Mucosa of descending colon (tissue), 3 donors: ENCODE measurements around the gene CALML6. TPM values are rescaled to one million over a fixed set of nuclear protein-coding genes. Genes with fewer than 3 reads are reported as not detected.

Source experiments
- ATAC-seq: fragments of 200-7000 bp; cut with Tn5 transposase; one replicate; pipeline ENCODE4 v1.9.1; 2020; ENCODE audit warnings: mild to moderate bottlenecking, moderate library complexity
- DNase-seq, 3 donors: peaks; one replicate each; pipeline ENCODE4 v3.0.0-alpha.2; 2020
- H3K36me3 ChIP-seq: fragments of 200-600 bp; one replicate; pipeline ENCODE4 v1.8.0; 2021; ENCODE audit warnings: low read depth, mild to moderate bottlenecking
- H3K4me1 ChIP-seq: fragments of 200-600 bp; one replicate; pipeline ENCODE4 v1.8.0; 2021; ENCODE audit warnings: low read depth, mild to moderate bottlenecking
- H3K4me3 ChIP-seq: fragments of 200-600 bp; one replicate; pipeline ENCODE4 v1.8.0; 2021; ENCODE audit warnings: mild to moderate bottlenecking
- H3K9me3 ChIP-seq: fragments of 200-600 bp; one replicate; pipeline ENCODE4 v1.8.0; 2021; ENCODE audit warnings: mild to moderate bottlenecking
- intact Hi-C, 2 donors: fragments of 100-400 bp; cut with DNase I in 1 of 2; cut with micrococcal nuclease in 1 of 2; formaldehyde crosslinking; loops; one replicate each; pipeline versions ENCODE4 v1.11.0 to v1.11.1; 2022; cut with DNase I, micrococcal nuclease
- total RNA-seq, 3 donors: library from RNA; stranded (reverse); fragmentation: NEBNext Ultra II Directional in 2 of 3; extraction: Animal tissue kit (Norgen Biotek cat#: 25700) in 2 of 3; gene quantifications; one replicate each; pipeline versions ENCODE4 v1.2.1 to v1.2.4, GENCODE V29; 2021 to 2023
- TF ChIP-seq, protein P1 (sequence below): fragments of 200-600 bp; IDR thresholded peaks from one replicate; pipeline ENCODE4 v1.8.0; 2022; ENCODE audit warnings: antibody characterized with exemption, mild to moderate bottlenecking
- donor health status: DM: no; HTN: no; CAD: no; lungs with moderate emphysema.
- donor health status: DM: no; HTN: no; CAD: no.
- donor health status: DM: no; HTN: yes; CAD: no.

Gene CALML6
- total RNA-seq, 3 donors from 2014 or later: 0.32 to 1.2 (median 0.43) TPM

DNA sequence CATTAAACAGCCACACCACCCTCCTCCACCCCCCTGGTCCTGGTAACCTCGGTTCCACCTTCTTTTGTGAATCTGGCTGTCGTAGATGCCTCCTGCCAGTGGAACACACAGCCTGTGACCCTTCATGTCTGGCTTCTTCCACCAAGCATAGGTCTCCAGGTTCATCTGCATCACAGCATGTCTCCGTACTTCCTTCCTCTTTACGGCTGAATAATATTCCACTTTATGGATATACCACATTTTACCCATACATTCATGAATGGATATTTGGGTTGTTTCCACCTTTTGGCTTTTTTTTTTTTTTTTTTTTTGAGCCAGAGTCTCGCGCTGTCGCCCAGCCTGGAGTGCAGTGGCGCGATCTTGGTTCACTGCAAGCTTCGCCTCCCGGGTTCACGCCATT lies 11.8 kb upstream of the CALML6 start:
- no peaks in the 10 kb centered on the region for H3K36me3 ChIP-seq
- H3K4me3 ChIP-seq: no peak overlapping the region
- DNase-seq (no peak), ATAC-seq (no peak)
- no peaks in the 10 kb centered on the region for H3K9me3 ChIP-seq
- peaks cover 3% of the 10 kb centered on the region for H3K4me1 ChIP-seq
- TF ChIP-seq, protein P1, sequence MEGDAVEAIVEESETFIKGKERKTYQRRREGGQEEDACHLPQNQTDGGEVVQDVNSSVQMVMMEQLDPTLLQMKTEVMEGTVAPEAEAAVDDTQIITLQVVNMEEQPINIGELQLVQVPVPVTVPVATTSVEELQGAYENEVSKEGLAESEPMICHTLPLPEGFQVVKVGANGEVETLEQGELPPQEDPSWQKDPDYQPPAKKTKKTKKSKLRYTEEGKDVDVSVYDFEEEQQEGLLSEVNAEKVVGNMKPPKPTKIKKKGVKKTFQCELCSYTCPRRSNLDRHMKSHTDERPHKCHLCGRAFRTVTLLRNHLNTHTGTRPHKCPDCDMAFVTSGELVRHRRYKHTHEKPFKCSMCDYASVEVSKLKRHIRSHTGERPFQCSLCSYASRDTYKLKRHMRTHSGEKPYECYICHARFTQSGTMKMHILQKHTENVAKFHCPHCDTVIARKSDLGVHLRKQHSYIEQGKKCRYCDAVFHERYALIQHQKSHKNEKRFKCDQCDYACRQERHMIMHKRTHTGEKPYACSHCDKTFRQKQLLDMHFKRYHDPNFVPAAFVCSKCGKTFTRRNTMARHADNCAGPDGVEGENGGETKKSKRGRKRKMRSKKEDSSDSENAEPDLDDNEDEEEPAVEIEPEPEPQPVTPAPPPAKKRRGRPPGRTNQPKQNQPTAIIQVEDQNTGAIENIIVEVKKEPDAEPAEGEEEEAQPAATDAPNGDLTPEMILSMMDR: no peak
- intact Hi-C loops: loop anchor here in 1 of 2 donors (10.0 kb wide), 1 partner anchor 118 kb away; no protein-coding TSS in a partner anchor

DNA sequence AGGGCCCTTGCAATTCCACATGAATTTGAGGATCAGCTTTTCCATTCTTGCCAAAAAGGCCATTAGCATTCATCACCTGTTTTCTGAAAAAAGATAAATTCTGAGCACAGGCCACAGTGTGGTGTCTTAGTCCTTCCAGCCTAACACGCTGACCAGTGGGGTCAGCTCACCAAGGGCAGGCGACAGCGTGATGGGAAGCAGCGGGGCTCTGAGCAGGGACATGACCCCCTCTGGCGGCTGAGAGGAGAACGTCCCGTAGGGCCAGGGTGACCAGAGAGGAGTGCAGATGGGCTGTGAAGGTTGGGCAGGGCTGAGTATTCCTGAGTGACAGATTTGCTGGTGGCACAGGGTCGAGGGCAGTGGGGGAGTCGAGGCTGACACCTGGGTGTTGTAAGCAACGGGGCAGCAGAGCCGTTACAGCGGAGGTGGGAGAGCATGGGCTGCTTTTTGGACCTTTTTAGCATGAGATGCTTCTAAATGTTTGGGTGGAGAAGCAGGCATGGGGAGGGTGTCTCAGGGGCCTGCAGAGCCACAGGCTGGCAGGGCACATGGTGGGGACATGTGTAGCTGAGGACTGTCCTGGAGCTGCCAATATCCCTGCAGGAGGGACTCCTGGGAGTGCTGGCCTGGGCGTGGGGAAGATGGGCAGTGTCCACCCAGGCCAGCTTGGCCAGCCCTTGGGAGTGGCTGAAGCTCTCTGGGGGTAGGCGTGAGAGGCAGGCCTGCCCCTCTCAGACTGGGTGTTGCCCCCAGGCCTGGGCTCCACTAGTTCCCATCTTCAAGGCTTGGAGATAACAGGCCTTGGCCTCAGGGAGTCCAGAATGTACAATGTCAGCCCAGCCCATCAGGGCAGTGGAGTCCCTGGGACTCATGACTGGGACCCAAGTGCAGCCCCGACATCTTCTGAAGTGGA lies 8.6 kb upstream of the CALML6 start:
- TF ChIP-seq, protein P1: peak; percentile 92
- intact Hi-C loops: loop anchor here in 1 of 2 donors (10.0 kb wide), 1 partner anchor 122 kb away; no protein-coding TSS in a partner anchor
- H3K4me1 ChIP-seq: peaks cover 11% of the 10 kb centered on the region

DNA sequence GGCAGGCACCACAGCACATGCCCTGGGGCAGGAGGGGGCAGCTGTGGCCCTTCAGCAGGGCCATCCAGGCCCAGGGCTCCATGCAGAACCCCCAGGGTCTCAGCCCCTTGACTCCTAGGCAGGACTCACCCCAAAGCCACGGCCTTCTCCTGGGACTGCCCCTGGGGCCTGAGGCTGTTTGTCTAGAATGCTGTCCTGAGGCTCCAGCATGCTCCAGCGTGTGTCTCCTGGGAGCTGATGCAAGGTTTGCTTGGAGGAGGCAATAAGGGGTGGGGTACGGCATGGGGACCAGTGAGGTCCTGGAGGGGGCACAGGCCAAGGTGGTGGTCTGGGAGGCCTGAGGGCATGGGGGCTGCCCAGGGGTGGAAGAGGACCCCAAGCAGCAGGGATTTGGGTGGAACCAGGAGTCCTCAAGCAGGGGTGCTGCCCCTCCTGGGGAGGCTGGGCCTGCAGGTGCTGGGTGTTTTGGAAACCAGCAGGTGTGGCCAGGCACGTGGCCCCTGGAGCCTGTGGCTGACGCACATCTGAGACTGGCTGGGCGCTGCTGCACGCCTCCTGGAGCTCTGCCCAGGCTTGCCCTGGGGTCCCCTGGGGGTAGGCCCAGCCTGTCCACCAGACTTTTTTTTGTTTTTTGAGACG lies 7.8 kb upstream of the CALML6 start:
- H3K4me3 ChIP-seq: no peak overlapping the region
- H3K4me1 ChIP-seq: peaks cover 11% of the 10 kb centered on the region
- ATAC-seq (no peak), DNase-seq (peak in 1 of 3 donors; percentile 72)
- no peaks in the 10 kb centered on the region for H3K36me3 ChIP-seq
- no peaks in the 10 kb centered on the region for H3K9me3 ChIP-seq
- TF ChIP-seq, protein P1: no peak
- intact Hi-C loops: loop anchor here in 1 of 2 donors (10.0 kb wide), 1 partner anchor 122 kb away; no protein-coding TSS in a partner anchor

More for the DNA sequence above, 8.6 kb upstream of the CALML6 start:
- ATAC-seq: peak; percentile 66
- Histone ChIP-seq H3K36me3 (no peaks in the 10 kb centered on the region), H3K4me3 (no peak overlapping the region), H3K9me3 (no peaks in the 10 kb centered on the region)
- DNase-seq: peak; percentile 86 to 88 (median 87)

DNA sequence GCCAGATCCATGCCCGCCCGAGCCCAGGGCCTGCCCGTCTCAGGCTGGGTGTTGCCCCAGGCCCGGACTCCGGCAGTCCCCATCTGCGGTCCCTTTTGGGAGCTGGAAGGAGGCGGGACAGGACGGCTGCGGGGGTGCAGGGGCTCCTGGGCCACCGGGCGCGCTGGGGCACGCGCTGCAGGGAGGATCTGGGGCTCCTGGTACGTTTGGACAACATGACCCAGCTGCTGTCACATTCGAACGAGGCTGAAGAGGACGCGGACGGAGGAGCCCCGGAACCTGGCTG lies 6.6 kb upstream of the CALML6 start:
- no peaks in the 10 kb centered on the region for H3K36me3 ChIP-seq
- H3K4me3 ChIP-seq: peak overlapping the region; percentile 46
- intact Hi-C loops: loop anchor here in 1 of 2 donors (10.0 kb wide), 1 partner anchor 124 kb away; no protein-coding TSS in a partner anchor
- H3K9me3 ChIP-seq: no peaks in the 10 kb centered on the region
- TF ChIP-seq, protein P1: no peak
- DNase-seq: peak in 1 of 3 donors; percentile 79
- ATAC-seq: peak; percentile 31
- H3K4me1 ChIP-seq: peaks cover 11% of the 10 kb centered on the region

DNA sequence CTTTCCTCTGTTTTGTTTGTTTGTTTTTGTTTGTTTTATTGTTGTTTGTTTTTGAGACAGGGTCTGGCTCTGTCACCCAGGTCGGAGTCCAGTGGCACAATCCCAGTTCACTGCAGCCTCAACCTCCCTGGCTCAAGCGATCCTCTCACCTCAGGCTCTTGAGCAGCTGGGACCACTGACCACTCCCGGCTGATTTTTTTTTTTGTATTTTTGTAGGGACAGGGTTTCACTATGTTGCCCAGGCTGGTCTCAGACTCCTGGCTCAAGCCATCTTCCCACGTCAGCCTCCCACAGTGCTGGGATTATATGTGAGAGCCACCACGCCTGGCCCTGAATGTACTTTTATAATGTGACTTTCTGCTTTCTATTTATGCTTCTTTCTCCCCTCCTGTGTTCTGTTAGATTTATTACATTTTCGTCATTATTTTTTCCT lies 5.0 kb upstream of the CALML6 start:
- intact Hi-C loops: loop anchor here in 1 of 2 donors (10.0 kb wide), 1 partner anchor 215 kb away; the partner anchor contains the start of gene SLC35E2B
- Histone ChIP-seq H3K36me3 (no peaks in the 10 kb centered on the region), H3K9me3 (no peaks in the 10 kb centered on the region), H3K4me1 (peaks cover 11% of the 10 kb centered on the region), H3K4me3 (no peak overlapping the region)
- TF ChIP-seq, protein P1: no peak
- ATAC-seq (no peak), DNase-seq (peak in 2 of 3 donors; percentile 25 to 33)
